Stimulated activated CD4-positive, alpha-beta T cell treated with anti-CD3 and anti-CD28 coated beads, Interleukin-1b, Interleukin-23, amount 100 ng/mL, for 4 hours (primary cell): Measurements from ENCODE around the gene UBIAD1.

Experiments
- DNase-seq, 2 donors: peaks; one replicate each; pipeline ENCODE4 v3.0.0-alpha.2; 2020; ENCODE audit warnings: low read depth in 2 of 2

The UBIAD1 gene

GRCh38 chr1:11311816-11312755 is 39.1 kb downstream of the UBIAD1 start:
- no peak for DNase-seq

- no peak for DNase-seq
Observed at GRCh38 chr1:11314959-11315358, 42.0 kb downstream of the UBIAD1 start.

GRCh38 chr1:11316701-11317100 is 43.7 kb downstream of the UBIAD1 start:
- no peak for DNase-seq

GRCh38 chr1:11318982-11319381 is 46.0 kb downstream of the UBIAD1 start:
- no peak for DNase-seq

- peak; percentile 18 to 29 for DNase-seq
Observed at GRCh38 chr1:11320153-11320936, 47.3 kb downstream of the UBIAD1 start.

GRCh38 chr1:11321656-11322491 is 48.9 kb downstream of the UBIAD1 start:
- no peak for DNase-seq

GRCh38 chr1:11324567-11325165 is 51.7 kb downstream of the UBIAD1 start:
- no peak for DNase-seq

- DNase-seq: no peak
Observed at GRCh38 chr1:11326070-11326469, 53.1 kb downstream of the UBIAD1 start.

GRCh38 chr1:11328444-11328843 is 55.4 kb downstream of the UBIAD1 start:
- no peak for DNase-seq

GRCh38 chr1:11330411-11330810 is 57.4 kb downstream of the UBIAD1 start:
- DNase-seq: no peak

GRCh38 chr1:11331036-11331944 is 58.3 kb downstream of the UBIAD1 start:
- no peak for DNase-seq

- DNase-seq: no peak
Observed at GRCh38 chr1:11331945-11332546, 59.0 kb downstream of the UBIAD1 start.

GRCh38 chr1:11333631-11334030 is 60.6 kb downstream of the UBIAD1 start:
- no peak for DNase-seq

- DNase-seq: no peak
Observed at GRCh38 chr1:11334261-11334804, 61.3 kb downstream of the UBIAD1 start.

- DNase-seq: no peak
Observed at GRCh38 chr1:11334821-11335220, 61.8 kb downstream of the UBIAD1 start.

- no peak for DNase-seq
Observed at GRCh38 chr1:11335417-11336056, 62.5 kb downstream of the UBIAD1 start.

- DNase-seq: peak; percentile 63 to 69
Observed at GRCh38 chr1:11337580-11338073, 64.6 kb downstream of the UBIAD1 start.
